Measurements from ENCODE around the gene SENP8.

SENP8 gene

DNA sequence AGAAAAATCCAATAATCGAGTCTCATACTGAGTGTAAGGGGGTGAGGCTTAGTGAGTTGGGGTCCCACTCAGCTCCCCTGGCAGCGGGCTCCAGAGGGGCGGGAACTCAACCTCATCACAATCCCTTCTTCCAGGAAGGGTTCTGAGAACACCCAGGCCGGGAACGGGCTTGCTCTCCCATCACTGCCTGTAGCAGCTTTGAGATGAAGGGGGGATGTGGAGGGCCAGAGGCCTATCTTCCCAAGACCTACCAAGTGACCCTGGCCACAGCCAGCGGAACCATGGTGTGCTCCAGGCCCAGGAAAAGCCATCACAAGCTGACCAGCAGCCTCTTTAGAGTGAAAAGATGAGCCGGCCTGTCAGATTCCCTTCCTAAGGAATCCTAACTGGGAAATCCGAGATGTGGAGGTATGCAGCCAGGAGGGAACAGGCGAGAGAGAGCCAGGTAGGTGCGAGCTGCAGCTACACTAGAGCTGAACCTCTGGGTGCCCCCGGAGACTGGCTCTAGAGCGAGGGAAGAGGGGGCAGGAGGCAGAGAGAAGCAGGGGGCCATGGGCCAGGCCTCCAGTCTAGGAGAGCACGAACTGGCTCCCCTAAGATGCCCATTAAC is 60.9 kb downstream of the SENP8 start:
- TF ChIP-seq, protein P1, sequence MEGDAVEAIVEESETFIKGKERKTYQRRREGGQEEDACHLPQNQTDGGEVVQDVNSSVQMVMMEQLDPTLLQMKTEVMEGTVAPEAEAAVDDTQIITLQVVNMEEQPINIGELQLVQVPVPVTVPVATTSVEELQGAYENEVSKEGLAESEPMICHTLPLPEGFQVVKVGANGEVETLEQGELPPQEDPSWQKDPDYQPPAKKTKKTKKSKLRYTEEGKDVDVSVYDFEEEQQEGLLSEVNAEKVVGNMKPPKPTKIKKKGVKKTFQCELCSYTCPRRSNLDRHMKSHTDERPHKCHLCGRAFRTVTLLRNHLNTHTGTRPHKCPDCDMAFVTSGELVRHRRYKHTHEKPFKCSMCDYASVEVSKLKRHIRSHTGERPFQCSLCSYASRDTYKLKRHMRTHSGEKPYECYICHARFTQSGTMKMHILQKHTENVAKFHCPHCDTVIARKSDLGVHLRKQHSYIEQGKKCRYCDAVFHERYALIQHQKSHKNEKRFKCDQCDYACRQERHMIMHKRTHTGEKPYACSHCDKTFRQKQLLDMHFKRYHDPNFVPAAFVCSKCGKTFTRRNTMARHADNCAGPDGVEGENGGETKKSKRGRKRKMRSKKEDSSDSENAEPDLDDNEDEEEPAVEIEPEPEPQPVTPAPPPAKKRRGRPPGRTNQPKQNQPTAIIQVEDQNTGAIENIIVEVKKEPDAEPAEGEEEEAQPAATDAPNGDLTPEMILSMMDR (IDR thresholded peaks at IDR 0.05; ENCODE audit: low read depth, low read length, missing control alignments) = no peak
- no peak overlapping the region for H3K4me3 ChIP-seq (replicated peaks; ENCODE audit: low read depth, low read length)
- no peak for DNase-seq (ENCODE audit: extremely low read depth, low read depth)

GRCh38 chr15:72179950-72180581 is 61.9 kb downstream of the SENP8 start:
- TF ChIP-seq, protein P1 (IDR thresholded peaks at IDR 0.05; ENCODE audit: low read depth, low read length, missing control alignments) = no peak
- DNase-seq (ENCODE audit: extremely low read depth, low read depth) = no peak
- H3K4me3 ChIP-seq (replicated peaks; ENCODE audit: low read depth, low read length) = no peak overlapping the region

GRCh38 chr15:72180761-72181324 is 62.6 kb downstream of the SENP8 start:
- H3K4me3 ChIP-seq (replicated peaks; ENCODE audit: low read depth, low read length) = no peak overlapping the region
- DNase-seq (ENCODE audit: extremely low read depth, low read depth) = no peak
- TF ChIP-seq, protein P1 (IDR thresholded peaks at IDR 0.05; ENCODE audit: low read depth, low read length, missing control alignments) = no peak

DNA sequence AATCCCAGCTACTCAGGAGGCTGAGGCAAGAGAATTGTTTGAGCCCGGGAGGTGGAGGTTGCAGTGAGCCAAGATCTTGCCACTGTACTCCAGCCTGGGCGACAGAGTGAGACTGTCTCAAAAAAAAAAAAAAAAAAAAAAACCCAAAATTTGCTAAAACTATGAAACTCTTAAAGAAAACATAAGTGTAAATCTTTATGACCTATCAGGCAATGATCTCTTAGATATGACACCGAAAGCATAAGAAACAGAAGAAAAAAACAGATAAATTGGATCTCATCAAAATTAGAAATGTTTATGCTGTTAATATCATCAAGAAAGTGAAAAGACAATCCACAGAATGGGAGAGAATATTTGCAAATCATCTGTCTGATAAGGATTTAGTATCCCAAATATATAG is 64.0 kb downstream of the SENP8 start:
- H3K4me3 ChIP-seq (replicated peaks; ENCODE audit: low read depth, low read length) = no peak overlapping the region
- no peak for DNase-seq (ENCODE audit: extremely low read depth, low read depth)
- TF ChIP-seq, protein P1 (IDR thresholded peaks at IDR 0.05; ENCODE audit: low read depth, low read length, missing control alignments) = no peak

GRCh38 chr15:72182673-72183072 is 64.5 kb downstream of the SENP8 start:
- TF ChIP-seq, protein P1 (IDR thresholded peaks at IDR 0.05; ENCODE audit: low read depth, low read length, missing control alignments) = no peak
- DNase-seq (ENCODE audit: extremely low read depth, low read depth) = no peak
- no peak overlapping the region for H3K4me3 ChIP-seq (replicated peaks; ENCODE audit: low read depth, low read length)

DNA sequence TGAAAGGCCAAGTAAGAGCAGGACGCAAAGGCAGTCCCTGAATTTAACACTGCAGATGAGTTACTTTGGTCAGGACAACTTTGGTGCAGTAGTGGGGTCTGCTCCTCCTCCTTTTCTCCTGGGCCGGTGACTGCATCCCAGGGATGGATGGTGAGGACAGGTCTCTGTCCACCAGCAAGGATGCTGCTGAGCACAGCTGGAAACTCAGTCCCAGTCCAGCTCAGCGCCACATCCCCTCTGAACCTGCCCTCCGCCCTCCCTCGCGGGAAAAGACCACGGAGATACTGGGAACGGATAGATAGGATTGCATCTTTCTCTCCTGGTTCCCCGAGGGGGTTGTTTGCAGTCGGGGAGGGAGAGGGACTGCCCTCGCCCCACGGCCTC is 65.6 kb downstream of the SENP8 start:
- TF ChIP-seq, protein P1 (IDR thresholded peaks at IDR 0.05; ENCODE audit: low read depth, low read length, missing control alignments) = no peak
- no peak overlapping the region for H3K4me3 ChIP-seq (replicated peaks; ENCODE audit: low read depth, low read length)
- DNase-seq (ENCODE audit: extremely low read depth, low read depth) = no peak
